HCT116 (cell line): ENCODE data around the gene CD207. TPM values are rescaled to one million over a fixed set of nuclear protein-coding genes. Genes with fewer than 3 reads are reported as not detected.

Source experiments
- ATAC-seq: fragments of 200-7000 bp; cut with Tn5 transposase; 2 replicates; pipeline ENCODE4 v1.9.1; 2020; ENCODE audit warnings: mild to moderate bottlenecking, moderate library complexity
- BruUV-seq: library from RNA; stranded (reverse); fragments of 400-500 nt; replicated peaks from 2 replicates; lab custom pipeline; 2021; lab: Mats Ljungman, UMichigan
- CTCF ChIA-PET: fragments of 300-600 bp; sonication (Branson Sonifier 250); formaldehyde crosslinking; loops from one replicate; lab custom pipeline; 2021; ENCODE audit warnings: antibody characterized with exemption; lab: Charles Lee
- POLR2A ChIA-PET: fragments of 300-600, 350-600 bp; sonication (Branson Sonifier 250); formaldehyde crosslinking; loops from one replicate; lab custom pipeline; 2021; ENCODE audit warnings: antibody characterized with exemption; lab: Charles Lee
- RAD21 ChIA-PET, 2 experiments: fragments of 300-600 bp; sonication (Branson Sonifier 250); formaldehyde crosslinking; loops; one replicate each; lab custom pipeline; 2023; ENCODE audit warnings: low total read pairs in 2 of 2; ENCODE audit not compliant: uncharacterized antibody in 2 of 2, unreplicated experiment in 2 of 2, low non-redundant PET in 1 of 2; lab: Charles Lee
- DNase-seq: peaks from one replicate; pipeline ENCODE4 v3.0.0-alpha.2; 2010; ENCODE audit warnings: low read depth, low spot score
- H2AFZ ChIP-seq: fragments of 200-600 bp; shearing (Covaris generic), sonication (generic); 2 replicates; pipeline ENCODE4 v1.6.1; 2017; ENCODE audit warnings: low read depth, mixed run types, mixed read lengths, antibody characterized with exemption, low read length; ENCODE audit not compliant: poor library complexity, severe bottlenecking
- H3K27ac ChIP-seq: 2 replicates; pipeline ENCODE4 v1.5.1; 2012; ENCODE audit warnings: low read depth, low read length
- H3K27me3 ChIP-seq: fragments of 200-600 bp; sonication (generic); 2 replicates; pipeline ENCODE4 v1.6.1; 2016; ENCODE audit warnings: mixed run types, low read length, mixed read lengths; ENCODE audit not compliant: insufficient read depth
- H3K36me3 ChIP-seq, 2 experiments: fragments of 200-500 bp in 1 of 2; fragments of 200-600 bp in 1 of 2; sonication (Bioruptor generic) in 1 of 2; sonication (generic) in 1 of 2; 2 replicates each; pipeline versions ENCODE4 v1.5.1 to v1.6.1; 2014 to 2016; ENCODE audit warnings: low read length in 2 of 2, inconsistent platforms in 1 of 2, mixed read lengths in 1 of 2, mixed run types in 1 of 2; ENCODE audit not compliant: insufficient read depth in 2 of 2, control insufficient read depth in 1 of 2
- H3K4me1 ChIP-seq, 2 experiments: fragments of 200-600 bp in 1 of 2; sonication (generic) in 1 of 2; 2 replicates each; pipeline versions ENCODE4 v1.5.1 to v1.6.1; 2012 to 2017; ENCODE audit warnings: low read length in 2 of 2, inconsistent platforms in 1 of 2, mild to moderate bottlenecking in 1 of 2, mixed read lengths in 1 of 2, mixed run types in 1 of 2, moderate library complexity in 1 of 2; ENCODE audit not compliant: insufficient read depth in 2 of 2, control insufficient read depth in 1 of 2
- H3K4me2 ChIP-seq: fragments of 200-600 bp; sonication (generic); 2 replicates; pipeline ENCODE4 v1.6.1; 2017; ENCODE audit warnings: mixed run types, low read length, mixed read lengths
- H3K4me3 ChIP-seq, 2 experiments: fragments of 200-600 bp in 1 of 2; sonication (generic) in 1 of 2; replicated peaks in 1 of 2; 2 replicates each; pipeline ENCODE4 v1.5.1; 2011 to 2016; ENCODE audit warnings: low read length in 2 of 2, control low read depth in 1 of 2, low read depth in 1 of 2, mild to moderate bottlenecking in 1 of 2, mixed read lengths in 1 of 2, mixed run types in 1 of 2
- H3K79me2 ChIP-seq: fragments of 200-600 bp; sonication (generic); 2 replicates; pipeline ENCODE4 v1.6.1; 2017; ENCODE audit warnings: mild to moderate bottlenecking, mixed run types, low read length, moderate library complexity, mixed read lengths; ENCODE audit not compliant: insufficient read depth
- H3K9ac ChIP-seq: fragments of 200-600 bp; sonication (generic); 2 replicates; pipeline ENCODE4 v1.6.1; 2016; ENCODE audit warnings: low read length, mixed read lengths
- H3K9me2 ChIP-seq: fragments of 200-600 bp; sonication (generic), shearing (Covaris generic); 2 replicates; pipeline ENCODE4 v1.6.1; 2017; ENCODE audit warnings: mixed run types, mild to moderate bottlenecking, moderate library complexity; ENCODE audit not compliant: insufficient read depth
- H3K9me3 ChIP-seq, 2 experiments: fragments of 200-500 bp in 1 of 2; fragments of 200-600 bp in 1 of 2; sonication (Bioruptor generic) in 1 of 2; sonication (generic) in 1 of 2; 2 replicates each; pipeline ENCODE4 v1.6.1; 2014 to 2017; ENCODE audit warnings: low read length in 2 of 2, mixed read lengths in 2 of 2, inconsistent platforms in 1 of 2, low read depth in 1 of 2, mild to moderate bottlenecking in 1 of 2, mixed run types in 1 of 2, moderate library complexity in 1 of 2; ENCODE audit not compliant: control insufficient read depth in 1 of 2, insufficient read depth in 1 of 2
- H4K20me1 ChIP-seq: fragments of 200-600 bp; sonication (generic), shearing (Covaris generic); 2 replicates; pipeline ENCODE4 v1.6.1; 2017; ENCODE audit warnings: mixed run types, mild to moderate bottlenecking, moderate library complexity; ENCODE audit not compliant: insufficient read depth
- ATF3 ChIP-seq: IDR thresholded peaks from 2 replicates; pipeline ENCODE4 v1.6.1; 2012
- CBX3 ChIP-seq: IDR thresholded peaks from 2 replicates; pipeline ENCODE4 v1.6.1; 2012; ENCODE audit warnings: low read depth
- CEBPB ChIP-seq: IDR thresholded peaks from 2 replicates; pipeline ENCODE4 v1.6.1; 2012; ENCODE audit warnings: low read depth
- CTCF ChIP-seq, 3 experiments: fragments of 200-600 bp in 1 of 3; sonication (generic) in 1 of 3; IDR thresholded peaks in 2 of 3; conservative IDR thresholded peaks in 1 of 3; 2 replicates each; pipeline ENCODE4 v1.5.1; 2012 to 2017; ENCODE audit warnings: low read depth in 2 of 3, low read length in 2 of 3, antibody characterized with exemption in 1 of 3, borderline replicate concordance in 1 of 3, control low read depth in 1 of 3, mild to moderate bottlenecking in 1 of 3, mixed read lengths in 1 of 3, mixed run types in 1 of 3, moderate library complexity in 1 of 3; ENCODE audit not compliant: insufficient read depth in 1 of 3
- EZH2phosphoT487 ChIP-seq: fragments of 200-600 bp; IDR thresholded peaks from 2 replicates; pipeline ENCODE4 v1.6.1; 2018; ENCODE audit warnings: antibody characterized with exemption, borderline replicate concordance
- FOSL1 ChIP-seq: IDR thresholded peaks from 2 replicates; pipeline ENCODE4 v1.6.1; 2012; ENCODE audit warnings: low read depth
- MAX ChIP-seq: IDR thresholded peaks from 2 replicates; pipeline ENCODE4 v1.6.1; 2012
- POLR2A ChIP-seq: IDR thresholded peaks from 2 replicates; pipeline ENCODE4 v1.7.0; 2011; ENCODE audit warnings: borderline replicate concordance; ENCODE audit not compliant: insufficient read depth, insufficient read length; ENCODE audit errors: extremely low read depth
- RAD21 ChIP-seq: IDR thresholded peaks from 2 replicates; pipeline ENCODE4 v1.6.1; 2012; ENCODE audit warnings: low read depth, mild to moderate bottlenecking
- REST ChIP-seq: IDR thresholded peaks from 2 replicates; pipeline ENCODE4 v1.6.1; 2012; ENCODE audit warnings: low read depth
- YY1 ChIP-seq: IDR thresholded peaks from 2 replicates; pipeline ENCODE4 v1.6.1; 2011; ENCODE audit warnings: low read length, low read depth, moderate library complexity, mild to moderate bottlenecking; ENCODE audit not compliant: insufficient replicate concordance; ENCODE audit errors: extremely low read depth
- ZBTB33 ChIP-seq: IDR thresholded peaks from 2 replicates; pipeline ENCODE4 v1.6.1; 2011; ENCODE audit warnings: mild to moderate bottlenecking, low read length, moderate library complexity; ENCODE audit not compliant: insufficient replicate concordance; ENCODE audit errors: extremely low read depth
- ZNF274 ChIP-seq: fragments of 200-500 bp; sonication (Bioruptor generic); IDR thresholded peaks from 2 replicates; pipeline ENCODE4 v1.6.1; 2014; ENCODE audit warnings: mild to moderate bottlenecking, low read depth, low read length, inconsistent platforms
- intact Hi-C: fragments of 100-400 bp; cut with micrococcal nuclease; formaldehyde crosslinking; loops from 2 replicates; pipeline ENCODE4 v1.10.0; 2022
- total RNA-seq: library from RNA; stranded (reverse); gene quantifications from one replicate; pipeline ENCODE4 v1.2.1, GENCODE V29; 2021; ENCODE audit not compliant: unreplicated experiment

Gene CD207
- total RNA-seq, 1 experiment from 2014 or later = not detected

GRCh38 chr2:70826696-70827350, 8.8 kb downstream of the CD207 start:
- Histone ChIP-seq H3K36me3 (no peaks in the 10 kb centered on the region), H3K4me3 (no peak overlapping the region), H3K9me3 (no peaks in the 10 kb centered on the region), H2AFZ (no peak overlapping the region), H3K9me2 (no peaks in the 10 kb centered on the region), H3K27ac (no peak overlapping the region), H3K4me2 (no peak overlapping the region), H3K9ac (no peak overlapping the region), H3K79me2 (no peaks in the 10 kb centered on the region), H3K27me3 (no peaks in the 10 kb centered on the region), H3K4me1 (no peaks in the 10 kb centered on the region), H4K20me1 (no peaks in the 10 kb centered on the region)
- POLR2A ChIA-PET = no interaction called here
- intact Hi-C loops = no loop called here
- no peak for DNase-seq
- RAD21 ChIA-PET = no interaction called here
- BruUV-seq = no TSS peak
- CTCF ChIA-PET = no interaction called here
- no peak for ATAC-seq
- TF ChIP-seq ATF3 (no peak), EZH2phosphoT487 (no peak), ZBTB33 (no peak), CTCF (IDR thresholded peaks at IDR 0.05 in 2 of 3, conservative IDR thresholded peaks at IDR 0.05 in 1 of 3; ENCODE audit: borderline replicate concordance in 1 of 3, insufficient read depth in 1 of 3, low read depth in 2 of 3, low read length in 2 of 3) (no peak), POLR2A (no peak), ZNF274 (no peak), RAD21 (no peak), YY1 (no peak), CEBPB (no peak), MAX (no peak), REST (no peak), CBX3 (no peak), FOSL1 (no peak)
